Endothelial cell of hepatic sinusoid (primary cell): ENCODE data around the gene NOL7.

Source experiments
- in situ Hi-C: cut with HindIII; loops from 2 replicates; pipeline ENCODE4 v1.10.0; 2017; ENCODE audit warnings: low sequenced_read_pairs

Gene NOL7

DNA sequence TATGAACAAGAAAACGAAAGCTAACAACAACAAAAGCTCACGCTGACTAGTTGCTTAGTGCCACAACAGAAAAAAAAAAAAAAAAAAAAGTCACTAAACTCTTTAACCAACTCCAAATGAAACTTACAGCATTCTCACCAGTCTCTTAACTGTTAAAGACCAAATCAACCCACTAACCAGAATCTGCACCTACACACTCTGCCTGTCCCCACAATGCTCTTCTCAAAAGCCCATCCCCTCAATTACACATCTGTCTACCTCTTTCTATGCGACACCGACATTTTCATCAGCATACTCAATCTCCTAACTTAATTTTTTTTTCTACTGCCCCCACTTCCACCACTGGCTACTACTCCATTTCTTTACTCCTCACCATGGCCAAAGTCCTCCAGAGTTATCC, 34.3 kb downstream of the NOL7 start:
- in situ Hi-C loops: no loop called here

DNA sequence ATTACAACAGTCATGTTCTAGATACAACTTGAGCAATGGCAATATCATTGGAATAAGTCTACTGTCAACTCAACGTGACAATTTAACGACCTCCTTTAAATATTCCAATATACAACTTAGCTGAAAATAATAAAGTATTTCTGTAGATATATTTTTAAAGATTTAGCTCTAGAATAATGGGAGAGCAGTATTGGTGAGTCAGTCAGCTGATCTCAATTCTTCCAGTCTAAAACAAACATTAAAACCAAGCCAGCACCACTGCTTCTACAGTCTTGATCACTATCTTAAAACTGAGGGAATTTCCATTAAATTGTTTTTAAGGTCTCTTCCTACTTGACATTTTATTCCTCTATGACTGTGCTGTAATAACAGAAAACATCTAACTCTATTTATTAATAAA, 38.2 kb downstream of the NOL7 start:
- in situ Hi-C loops: no loop called here

DNA sequence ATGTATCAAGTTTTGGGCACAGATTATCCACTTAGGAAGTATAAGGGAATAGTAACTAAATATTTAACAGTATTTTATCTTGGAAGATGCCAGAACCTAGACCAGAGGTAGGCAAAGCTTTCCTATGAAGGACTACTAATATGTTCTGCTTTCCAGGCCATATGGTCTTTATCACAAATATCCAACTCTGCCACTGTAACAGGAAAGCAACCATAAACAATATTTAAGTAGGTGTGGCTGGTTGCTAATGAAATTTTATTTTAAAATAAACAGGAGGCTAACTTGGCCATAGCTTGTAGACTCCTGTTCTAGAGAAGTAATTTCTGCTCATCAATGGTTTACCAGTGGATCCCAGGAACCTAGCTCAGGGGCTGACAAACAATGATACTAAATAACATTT, 39.4 kb downstream of the NOL7 start:
- in situ Hi-C loops: no loop called here

DNA sequence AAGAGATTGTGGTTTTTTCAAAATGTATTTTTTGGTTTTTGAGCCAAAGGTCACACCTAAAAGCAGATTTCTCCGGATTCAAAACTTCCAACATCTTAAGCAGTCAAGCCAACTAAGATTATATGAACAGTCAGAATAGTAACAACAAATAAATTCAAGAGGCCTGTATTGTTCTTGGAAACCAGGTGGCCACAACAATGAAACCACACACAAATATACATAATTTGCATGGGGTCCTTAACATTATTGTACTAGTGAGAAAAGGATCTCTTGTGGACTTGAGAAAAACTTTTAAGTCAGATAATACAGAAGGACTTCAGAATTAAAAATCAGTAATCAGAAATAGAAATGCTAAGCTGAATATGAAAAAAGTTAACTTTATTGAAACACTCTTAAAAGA, 40.6 kb downstream of the NOL7 start:
- in situ Hi-C loops: no loop called here

DNA sequence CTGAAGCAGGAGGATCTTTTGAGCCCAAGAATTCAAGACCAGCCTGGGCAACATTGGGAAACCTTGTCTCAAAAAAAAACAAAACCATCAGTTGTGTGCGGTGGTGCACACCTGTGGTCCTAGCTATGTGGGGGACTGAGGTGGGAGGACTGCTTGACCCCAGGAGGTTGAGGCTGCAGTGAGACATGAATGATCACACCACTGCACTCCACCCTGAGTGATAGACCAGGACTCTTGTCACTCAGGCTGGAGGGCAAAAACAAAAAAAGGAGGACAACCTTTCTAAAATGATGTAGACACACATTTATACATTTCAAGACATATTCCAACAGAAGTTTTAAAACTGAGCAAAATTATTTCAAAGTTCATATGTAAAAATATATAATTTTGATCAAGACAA, 45.1 kb downstream of the NOL7 start:
- in situ Hi-C loops: no loop called here

DNA sequence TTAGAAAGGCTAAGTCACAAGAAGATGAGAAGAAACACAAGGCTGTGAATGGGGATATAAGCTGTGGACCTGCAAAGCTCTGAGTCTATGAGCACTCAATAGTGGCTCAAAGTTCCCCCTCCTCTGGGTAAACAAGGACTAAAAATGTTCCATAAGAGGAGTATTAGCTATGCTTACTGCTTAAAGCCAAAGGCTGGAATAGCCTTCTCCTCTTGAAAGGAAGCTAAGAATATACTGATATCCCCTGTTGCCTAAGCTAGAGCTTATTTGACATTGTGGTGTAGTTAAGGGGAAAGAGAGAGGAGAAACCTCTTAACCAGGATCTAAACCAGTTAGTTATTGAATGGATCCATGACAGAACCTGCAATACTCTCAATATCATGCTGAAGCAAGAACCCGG, 45.8 kb downstream of the NOL7 start:
- in situ Hi-C loops: no loop called here

DNA sequence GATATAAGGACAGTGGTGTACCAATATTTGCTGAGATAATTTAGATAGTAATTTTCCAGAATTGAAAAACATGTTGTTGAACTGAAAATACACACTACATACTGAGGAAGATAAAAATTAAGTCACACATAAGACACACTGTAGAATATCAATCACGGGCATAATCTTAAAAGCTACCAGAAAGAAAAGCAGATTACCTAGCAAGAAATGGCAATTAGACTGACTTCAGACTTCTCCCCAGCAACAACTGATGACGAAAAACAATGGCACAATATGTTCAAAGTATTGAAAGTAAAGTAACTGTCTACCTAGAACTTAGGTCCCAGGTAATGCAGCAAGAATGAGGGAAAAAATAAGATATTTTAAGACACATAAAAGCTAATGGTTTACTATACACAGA, 46.5 kb downstream of the NOL7 start:
- in situ Hi-C loops: no loop called here

DNA sequence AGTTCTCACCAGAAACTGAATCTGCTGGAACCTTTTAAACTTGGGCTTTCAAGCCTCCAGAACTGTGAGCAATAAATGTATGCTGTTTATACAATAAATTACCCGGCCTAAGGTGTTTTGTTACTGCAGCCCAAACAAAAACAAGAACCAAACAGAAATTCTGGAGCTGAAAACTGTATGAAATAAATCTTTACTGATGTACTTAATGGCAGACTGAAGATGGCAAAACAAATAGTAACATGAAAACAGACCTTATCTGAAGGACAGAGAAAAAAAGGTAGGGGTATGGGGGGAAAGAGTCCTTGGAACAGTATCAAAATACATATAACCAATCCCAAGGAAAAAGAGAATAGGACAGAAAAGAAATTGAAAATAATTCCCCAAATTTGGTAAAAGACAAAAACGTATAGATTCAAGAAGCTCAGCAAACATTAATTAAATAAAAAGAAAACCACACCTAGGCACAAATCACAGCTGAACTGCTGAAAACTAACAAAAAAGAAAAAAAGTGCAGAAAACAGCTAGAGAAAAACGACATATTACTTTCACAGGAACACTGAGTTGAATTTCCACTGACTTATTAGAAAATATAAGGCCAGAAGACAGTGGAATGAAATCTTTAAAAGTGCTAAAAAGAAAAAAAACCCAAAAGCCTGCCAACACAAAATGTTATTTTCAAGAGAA, 47.7 kb downstream of the NOL7 start:
- in situ Hi-C loops: no loop called here

DNA sequence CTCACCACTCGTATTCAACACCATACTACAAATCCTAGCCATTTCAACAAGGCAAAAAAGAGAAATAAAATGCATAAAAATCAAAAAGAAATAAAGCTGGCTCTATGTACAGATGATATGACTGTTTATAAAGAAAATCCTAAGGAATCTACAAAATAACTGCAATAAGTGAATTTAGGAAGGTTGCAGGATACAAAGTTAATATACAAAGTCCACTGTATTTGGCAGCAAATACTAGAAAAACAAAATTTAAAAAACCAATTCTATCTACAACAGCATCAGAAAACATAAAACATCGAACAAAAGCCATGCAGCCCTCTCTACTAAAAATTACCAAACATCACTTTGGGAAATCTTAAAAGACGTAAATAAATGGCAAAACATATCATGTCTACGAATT, 48.9 kb downstream of the NOL7 start:
- in situ Hi-C loops: no loop called here

DNA sequence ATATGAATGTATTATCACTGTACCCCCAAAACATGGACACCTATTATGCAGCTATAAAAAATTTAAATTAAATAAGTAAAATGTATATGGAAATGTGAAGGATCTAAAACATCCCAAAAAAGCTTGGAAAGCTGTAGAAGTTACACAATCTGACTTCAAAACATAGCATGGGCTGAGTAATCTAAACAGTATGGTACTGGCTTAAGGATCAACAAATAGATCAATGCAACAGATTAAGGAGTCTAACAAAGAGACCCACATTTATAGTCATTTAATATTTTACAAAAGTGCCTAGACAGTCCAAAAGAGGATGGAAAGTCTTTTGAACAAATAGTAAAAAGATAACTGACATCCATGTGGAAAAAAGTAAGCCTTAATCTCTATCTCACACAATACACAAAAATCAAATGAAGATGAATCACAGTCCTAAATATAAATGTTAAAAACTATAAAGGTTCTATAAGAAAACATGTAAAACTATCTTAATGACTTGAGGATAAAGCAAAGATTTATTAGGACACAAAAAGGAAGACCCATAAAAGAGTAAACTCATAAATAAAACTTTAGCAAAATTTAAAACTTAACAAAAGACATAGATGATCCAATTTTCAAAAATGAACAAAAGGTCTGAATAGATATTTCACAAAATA, 49.7 kb downstream of the NOL7 start:
- in situ Hi-C loops: no loop called here

DNA sequence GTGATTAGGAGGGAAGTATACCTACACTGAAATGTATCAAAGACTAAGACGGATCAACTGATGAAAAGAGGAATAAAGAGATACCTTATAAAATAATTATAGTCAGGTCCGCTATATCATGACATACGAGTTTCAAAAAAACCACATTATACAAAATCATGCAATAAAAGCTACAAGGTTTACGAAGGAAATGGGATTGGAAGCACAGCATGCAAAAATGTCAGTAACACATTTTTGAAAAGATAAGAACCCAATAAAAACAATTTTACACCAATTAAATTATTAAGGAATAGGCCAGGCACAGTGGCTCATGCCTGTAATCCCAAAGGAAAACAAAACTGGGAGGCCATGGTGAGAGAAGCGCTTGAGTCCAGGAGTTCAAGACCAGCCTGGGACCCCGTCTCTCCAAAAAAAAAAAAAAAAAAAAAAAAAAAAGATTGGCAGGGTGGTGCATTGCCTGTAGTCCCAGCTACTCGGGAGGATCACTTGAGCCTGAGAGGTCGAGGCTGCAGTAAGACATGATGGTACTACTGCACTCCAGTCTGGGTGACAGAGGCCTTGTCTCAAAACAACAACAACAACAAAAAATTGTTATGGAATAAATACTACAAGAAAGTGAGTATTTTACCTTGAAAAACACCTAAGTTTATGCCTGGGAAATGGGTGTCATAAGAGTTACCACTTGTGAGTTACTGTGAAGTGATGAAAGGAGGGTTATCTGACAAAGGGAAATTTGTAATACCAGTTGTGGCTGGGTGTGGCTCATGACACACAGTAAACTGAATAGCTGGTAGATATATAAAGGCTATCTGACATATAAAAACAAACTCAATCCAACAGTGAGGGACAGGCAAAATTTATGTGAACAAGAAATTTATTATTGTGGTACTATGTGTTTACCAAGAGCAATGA, 51.3 kb downstream of the NOL7 start:
- in situ Hi-C loops: no loop called here

DNA sequence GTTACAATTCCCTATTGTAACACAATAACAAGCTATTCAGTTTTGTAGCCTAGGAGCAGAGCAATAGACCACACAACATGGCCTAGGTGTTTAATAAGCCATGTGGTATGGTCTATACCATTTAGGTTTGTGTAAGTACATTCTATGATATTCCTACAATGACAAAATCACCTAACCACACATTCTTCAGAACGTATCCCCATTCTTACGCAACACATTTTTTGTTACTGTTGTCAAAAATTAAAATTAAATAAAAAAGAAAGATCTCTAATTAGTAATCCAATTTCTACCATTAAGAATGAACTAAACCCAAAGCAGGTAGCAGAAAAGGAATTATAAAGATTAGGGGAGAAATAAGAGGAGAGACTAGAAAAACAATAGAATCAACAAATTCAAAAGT, 52.5 kb downstream of the NOL7 start:
- in situ Hi-C loops: no loop called here

DNA sequence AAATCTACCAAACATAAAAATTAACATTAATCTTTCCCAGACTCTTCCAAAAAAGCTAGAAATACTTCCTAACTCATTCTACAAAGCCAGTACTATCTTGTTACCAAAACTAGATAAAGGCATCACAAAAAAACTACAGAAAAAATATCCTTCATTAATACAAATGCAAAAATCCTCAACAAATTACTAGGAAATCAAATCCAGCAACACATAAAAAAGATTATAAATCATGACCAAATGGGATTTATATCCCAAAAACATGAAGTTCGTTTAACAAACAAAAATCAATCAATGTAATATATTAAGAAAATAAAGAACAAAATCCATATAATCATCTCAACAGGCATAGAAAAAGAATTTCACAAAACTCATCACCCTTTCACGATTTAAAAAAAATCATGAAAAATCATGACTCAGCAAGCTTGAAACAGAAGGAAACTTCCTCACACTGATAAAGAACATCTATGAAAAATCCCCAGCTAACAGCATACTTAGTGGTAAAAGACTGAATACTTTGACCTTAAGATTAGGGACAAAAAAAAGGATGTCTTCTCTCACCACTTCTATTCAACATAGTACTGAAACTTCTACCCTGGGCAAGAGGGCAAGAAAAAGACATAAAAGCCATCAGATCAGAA, 53.3 kb downstream of the NOL7 start:
- in situ Hi-C loops: no loop called here

DNA sequence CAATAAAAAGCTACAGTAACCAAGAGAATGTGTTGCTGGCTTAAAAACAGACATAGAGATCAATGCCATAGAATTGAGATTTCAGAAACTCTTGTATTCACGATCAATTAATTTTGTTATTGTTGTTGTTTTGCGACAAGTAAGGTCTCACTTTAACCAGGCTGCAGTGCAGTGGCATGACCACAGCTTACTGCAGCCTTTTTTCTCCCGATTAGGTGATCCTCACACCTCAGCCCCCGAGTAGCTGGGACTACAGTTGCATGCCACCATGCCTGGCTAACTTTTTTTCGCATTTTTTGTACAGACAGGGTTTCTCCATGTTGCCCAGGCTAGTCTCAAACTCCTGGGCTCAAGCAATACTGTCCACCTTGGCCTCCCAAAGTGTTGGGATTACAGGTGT, 54.3 kb downstream of the NOL7 start:
- in situ Hi-C loops: no loop called here
